Gastrocnemius medialis (tissue), 4 donors: Measurements from ENCODE around the gene HSH2D.

Experiments used
- CTCF ChIP-seq, 5 experiments: fragments of 450-650 bp in 3 of 5; fragments of 200-600 bp in 2 of 5; sonication (generic) in 2 of 5; IDR thresholded peaks in 4 of 5; conservative IDR thresholded peaks in 1 of 5; 1 replicate in 4 of 5; 2 replicates in 1 of 5; pipeline ENCODE4 v1.5.1; 2016 to 2019; ENCODE audit warnings: antibody characterized with exemption in 5 of 5, mild to moderate bottlenecking in 3 of 5, moderate library complexity in 3 of 5
- POLR2A ChIP-seq, 2 donors: fragments of 450-650 bp; IDR thresholded peaks; one replicate each; pipeline ENCODE4 v1.6.1; 2017; ENCODE audit warnings: antibody characterized with exemption in 2 of 2, mild to moderate bottlenecking in 2 of 2, moderate library complexity in 2 of 2

- TF ChIP-seq CTCF (IDR thresholded peaks at IDR 0.05 in 4 of 5, conservative IDR thresholded peaks at IDR 0.05 in 1 of 5), result no peak
- TF ChIP-seq POLR2A (IDR thresholded peaks at IDR 0.05), result no peak
These were observed 14.1 kb downstream of the HSH2D start for GRCh38 chr19:16157601-16158000.
